Stomach (tissue), 9 donors: Measurements from ENCODE around the gene ZDHHC3. TPM values are rescaled to one million over a fixed set of nuclear protein-coding genes. Genes with fewer than 3 reads are reported as not detected.

Source experiments
- DNase-seq, 2 donors: peaks; one replicate each; pipeline versions ENCODE4 v3.0.0 to v3.0.0-alpha.2; 2013 to 2019
- H3K27ac ChIP-seq, 5 donors: fragments of 200-600 bp in 4 of 5; sonication (generic) in 4 of 5; one replicate each; pipeline ENCODE4 v1.5.1; 2013 to 2019; ENCODE audit warnings: mild to moderate bottlenecking in 1 of 5, moderate library complexity in 1 of 5
- H3K27me3 ChIP-seq, 3 donors: fragments of 200-600 bp; sonication (generic); one replicate each; pipeline ENCODE4 v1.5.1; 2017 to 2019; ENCODE audit warnings: mixed run types in 1 of 3
- H3K36me3 ChIP-seq, 4 donors: fragments of 200-600 bp; sonication (generic); 1 replicate in 3 of 4; 2 replicates in 1 of 4; pipeline ENCODE4 v1.5.1; 2016 to 2019
- H3K4me1 ChIP-seq, 4 donors: fragments of 200-600 bp; sonication (generic); one replicate each; pipeline ENCODE4 v1.5.1; 2016 to 2019
- H3K4me3 ChIP-seq, 4 donors: fragments of 200-600 bp; sonication (generic) in 3 of 4; one replicate each; pipeline ENCODE4 v1.5.1; 2016 to 2019; ENCODE audit warnings: mild to moderate bottlenecking in 1 of 4
- H3K9me3 ChIP-seq, 4 donors: fragments of 200-600 bp; sonication (generic); one replicate each; pipeline ENCODE4 v1.5.1; 2016 to 2019
- EP300 ChIP-seq: sonication (generic); formaldehyde crosslinking; IDR thresholded peaks from one replicate; pipeline ENCODE4 v1.6.1; 2017; ENCODE audit warnings: antibody characterized with exemption
- POLR2A ChIP-seq, 4 donors: fragments of 450-650 bp; IDR thresholded peaks; one replicate each; pipeline ENCODE4 v1.6.1; 2016; ENCODE audit warnings: antibody characterized with exemption in 4 of 4, control low read depth in 2 of 4, mild to moderate bottlenecking in 1 of 4, moderate library complexity in 1 of 4
- POLR2AphosphoS5 ChIP-seq, 3 donors: sonication (generic); formaldehyde crosslinking; IDR thresholded peaks; one replicate each; pipeline ENCODE4 v1.6.1; 2016; ENCODE audit warnings: antibody characterized with exemption in 3 of 3
- WGBS, 5 donors: extraction: QIAGEN DNeasy Blood & Tissue Kit in 3 of 5; methylation state at CpG; one replicate each; pipeline versions ENCODE4 v1.1.5 to v1.1.7; 2013 to 2018; 5-methylcytosine and 5-hydroxymethylcytosine counted together
- intact Hi-C: fragments of 100-400 bp; cut with DNase I; formaldehyde crosslinking; loops from one replicate; pipeline ENCODE4 v1.15.1; 2023; ENCODE audit warnings: low total_unique reads
- polyA plus RNA-seq, 3 donors: library from polyadenylated mRNA; stranded (reverse); fragments of 200-250 nt; gene quantifications; one replicate each; pipeline ENCODE4 v1.2.3, GENCODE V29; 2013
- total RNA-seq, 5 donors: library from RNA; depleted of rRNA; stranded (reverse); fragments of >200 nt; gene quantifications; one replicate each; pipeline versions ENCODE4 v1.1.0 to v1.2.3, GENCODE V29; 2014 to 2016
- TF ChIP-seq, protein P1 (sequence below), 7 experiments: fragments of 450-650 bp in 4 of 7; fragments of 200-600 bp in 3 of 7; sonication (generic) in 3 of 7; IDR thresholded peaks; one replicate each; pipeline ENCODE4 v1.5.1; 2016 to 2019; ENCODE audit warnings: antibody characterized with exemption in 7 of 7, control low read depth in 2 of 7, mild to moderate bottlenecking in 1 of 7
- donor health status: healthy with polysubstance abuse.
- donor health status: Bipolar disorder and iron deficiency.
- donor health status: healthy.

The ZDHHC3 gene
- total and polyA plus RNA-seq, 8 donors: 29.8 to 140 (median 77.6) TPM

DNA sequence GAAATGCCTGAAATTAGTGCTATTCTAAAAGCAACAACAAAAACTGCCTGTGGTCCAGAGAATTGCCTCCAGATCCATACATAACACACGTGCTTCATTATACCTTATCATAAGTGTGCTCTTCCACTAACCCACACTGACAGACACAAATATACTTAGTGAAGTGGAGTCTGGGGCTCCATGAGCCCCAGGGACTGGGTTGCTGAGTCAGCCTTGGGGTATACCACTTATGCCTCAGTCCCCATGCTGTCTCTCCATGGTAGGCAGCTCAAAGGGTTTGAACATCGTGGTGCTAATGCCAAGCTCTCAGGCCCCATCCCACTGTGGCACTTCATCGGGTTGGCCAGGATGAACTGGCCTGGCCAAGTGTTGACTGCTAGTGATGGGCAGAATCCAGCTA is 10.8 kb downstream of the ZDHHC3 start:
- Histone ChIP-seq H3K27me3 (no peaks in the 10 kb centered on the region), H3K4me1 (peaks cover 8 to 89% (median 22%) of the 10 kb centered on the region in 4 donors), H3K4me3 (no peak overlapping the region), H3K27ac (peak overlapping the region in 2 of 5 donors; percentile 29 to 77), H3K36me3 (no peaks in the 10 kb centered on the region), H3K9me3 (no peaks in the 10 kb centered on the region)
- intact Hi-C loops: no loop called here
- no peak for TF ChIP-seq EP300
- TF ChIP-seq POLR2A (IDR thresholded peaks at IDR 0.05): no peak
- no peak for TF ChIP-seq POLR2AphosphoS5 (IDR thresholded peaks at IDR 0.05)
- TF ChIP-seq, protein P1, sequence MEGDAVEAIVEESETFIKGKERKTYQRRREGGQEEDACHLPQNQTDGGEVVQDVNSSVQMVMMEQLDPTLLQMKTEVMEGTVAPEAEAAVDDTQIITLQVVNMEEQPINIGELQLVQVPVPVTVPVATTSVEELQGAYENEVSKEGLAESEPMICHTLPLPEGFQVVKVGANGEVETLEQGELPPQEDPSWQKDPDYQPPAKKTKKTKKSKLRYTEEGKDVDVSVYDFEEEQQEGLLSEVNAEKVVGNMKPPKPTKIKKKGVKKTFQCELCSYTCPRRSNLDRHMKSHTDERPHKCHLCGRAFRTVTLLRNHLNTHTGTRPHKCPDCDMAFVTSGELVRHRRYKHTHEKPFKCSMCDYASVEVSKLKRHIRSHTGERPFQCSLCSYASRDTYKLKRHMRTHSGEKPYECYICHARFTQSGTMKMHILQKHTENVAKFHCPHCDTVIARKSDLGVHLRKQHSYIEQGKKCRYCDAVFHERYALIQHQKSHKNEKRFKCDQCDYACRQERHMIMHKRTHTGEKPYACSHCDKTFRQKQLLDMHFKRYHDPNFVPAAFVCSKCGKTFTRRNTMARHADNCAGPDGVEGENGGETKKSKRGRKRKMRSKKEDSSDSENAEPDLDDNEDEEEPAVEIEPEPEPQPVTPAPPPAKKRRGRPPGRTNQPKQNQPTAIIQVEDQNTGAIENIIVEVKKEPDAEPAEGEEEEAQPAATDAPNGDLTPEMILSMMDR (IDR thresholded peaks at IDR 0.05): no peak
- DNase-seq: no peak
- 85 to 93% (median 91%) methylated on average over 3 of the region's 3 CpGs for WGBS, 5 donors

DNA sequence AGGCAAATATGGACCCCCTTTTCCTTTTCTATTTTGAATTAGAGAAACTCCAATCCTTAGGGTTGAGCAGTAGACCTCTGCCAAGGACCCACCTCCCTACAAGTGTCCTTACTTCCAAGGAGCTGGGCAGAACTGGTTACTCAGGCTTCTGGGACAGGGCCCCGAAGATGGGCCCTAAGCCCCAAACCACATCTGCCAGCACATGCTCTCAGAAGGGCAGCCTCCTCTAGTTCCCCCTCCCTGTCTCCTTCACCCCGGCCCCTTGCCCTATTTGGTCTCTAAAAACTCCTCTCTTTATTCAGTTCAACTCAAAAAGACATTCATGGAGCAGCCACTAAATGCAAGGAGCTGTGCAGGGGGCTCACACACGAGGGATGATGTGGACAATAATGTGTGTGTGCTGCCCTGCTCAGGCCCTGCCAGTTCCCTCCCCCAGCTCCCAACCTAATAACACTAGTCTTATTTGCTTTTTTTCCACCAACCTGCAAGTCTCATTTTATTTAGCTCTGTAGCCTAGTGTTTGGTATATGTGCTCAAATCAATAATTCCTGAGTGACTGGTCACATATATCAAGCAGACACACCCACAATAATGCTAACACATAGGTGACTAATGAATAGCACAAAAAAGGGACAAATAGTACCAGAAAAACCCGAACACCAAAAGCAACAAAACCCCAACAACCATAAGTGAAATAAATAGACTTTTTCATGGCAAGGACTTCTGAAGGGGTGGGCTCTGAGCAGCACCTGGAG is 12.2 kb downstream of the ZDHHC3 start:
- H3K27me3 ChIP-seq: no peaks in the 10 kb centered on the region
- H3K4me1 ChIP-seq: peaks cover 5 to 77% (median 12%) of the 10 kb centered on the region in 4 donors
- no peaks in the 10 kb centered on the region for H3K9me3 ChIP-seq
- H3K36me3 ChIP-seq: peaks cover 3 to 7% (median 5%) of the 10 kb centered on the region in 4 donors
- TF ChIP-seq EP300: no peak
- no peak for TF ChIP-seq POLR2A (IDR thresholded peaks at IDR 0.05)
- TF ChIP-seq POLR2AphosphoS5 (IDR thresholded peaks at IDR 0.05): no peak
- TF ChIP-seq, protein P1 (IDR thresholded peaks at IDR 0.05): no peak
- H3K4me3 ChIP-seq: no peak overlapping the region
- DNase-seq: no peak
- WGBS, 5 donors: 63 to 71% (median 68%) methylated on average over 4 of the region's 4 CpGs
- intact Hi-C loops: no loop called here
- peak overlapping the region; percentile 12 to 76 (median 51) for H3K27ac ChIP-seq

DNA sequence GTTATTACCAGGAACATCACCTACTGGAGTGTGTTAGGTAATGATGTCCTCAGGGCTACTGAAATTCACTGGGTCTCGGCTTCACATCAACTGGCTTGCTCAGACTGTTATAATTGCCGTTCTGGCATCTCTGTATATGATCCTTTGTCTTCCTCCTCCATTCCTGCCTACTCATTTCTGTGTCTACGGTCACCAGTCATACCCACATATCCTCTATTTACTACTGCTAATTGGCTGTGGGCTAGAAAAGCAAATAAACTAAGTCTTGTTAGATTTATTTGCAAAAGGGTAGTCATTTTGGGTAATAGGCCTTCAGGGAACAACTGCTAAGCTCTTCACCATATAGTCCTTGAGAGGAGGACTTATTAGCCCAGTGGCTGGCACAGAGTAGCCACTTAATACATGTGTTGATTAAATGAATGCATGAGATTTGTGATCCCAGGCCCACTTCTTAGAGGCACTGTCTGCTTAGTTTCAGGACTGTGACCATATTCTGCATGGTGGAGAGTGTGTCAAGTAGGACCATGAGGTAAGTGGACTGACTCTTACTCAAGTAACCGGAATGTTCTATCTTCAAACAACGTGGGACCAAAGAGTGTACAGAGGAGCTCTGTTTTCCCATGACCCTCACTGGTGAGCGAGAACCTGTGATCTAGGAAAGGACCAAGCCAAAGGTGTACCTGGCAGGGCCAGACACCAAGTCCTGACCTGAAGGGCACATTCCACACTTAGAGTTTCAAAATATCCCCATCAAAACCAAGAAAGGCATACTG is 13.2 kb downstream of the ZDHHC3 start:
- WGBS, 5 donors: 85 to 90% (median 87%) methylated on average over 6 of the region's 6 CpGs
- H3K27me3 ChIP-seq: no peaks in the 10 kb centered on the region
- intact Hi-C loops: no loop called here
- peak overlapping the region in 2 of 5 donors; percentile 51 to 76 for H3K27ac ChIP-seq
- H3K36me3 ChIP-seq: peaks cover 7 to 17% (median 15%) of the 10 kb centered on the region in 4 donors
- H3K9me3 ChIP-seq: no peaks in the 10 kb centered on the region
- H3K4me1 ChIP-seq: peaks cover 5 to 68% (median 7%) of the 10 kb centered on the region in 4 donors
- TF ChIP-seq POLR2A (IDR thresholded peaks at IDR 0.05) (no peak), POLR2AphosphoS5 (IDR thresholded peaks at IDR 0.05) (no peak)
- TF ChIP-seq, protein P1 (IDR thresholded peaks at IDR 0.05): no peak
- H3K4me3 ChIP-seq: no peak overlapping the region
- DNase-seq: no peak

DNA sequence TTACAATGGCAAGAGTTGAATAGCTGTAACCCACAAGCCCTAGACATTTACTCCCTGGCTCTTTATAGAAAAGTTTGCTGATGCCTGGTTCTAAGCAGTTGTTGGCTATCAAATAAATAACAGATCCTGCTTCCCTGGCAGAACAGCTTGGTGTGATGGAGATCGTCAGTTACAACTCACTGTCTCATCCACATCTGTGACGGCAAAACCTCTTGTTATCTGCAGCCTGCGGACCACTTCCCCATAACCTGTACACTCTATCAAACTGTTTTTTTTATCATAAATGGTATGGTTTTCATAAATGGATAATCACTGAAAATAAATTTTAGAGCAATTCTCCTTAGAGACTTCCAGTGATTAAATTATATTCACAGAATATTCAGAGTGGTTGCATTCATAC is 14.1 kb downstream of the ZDHHC3 start:
- H3K36me3 ChIP-seq: peaks cover 7 to 26% (median 22%) of the 10 kb centered on the region in 4 donors
- peaks cover 5 to 58% (median 7%) of the 10 kb centered on the region in 4 donors for H3K4me1 ChIP-seq
- 90 to 96% (median 92%) methylated on average over 3 of the region's 3 CpGs for WGBS, 5 donors
- H3K9me3 ChIP-seq: no peaks in the 10 kb centered on the region
- no peaks in the 10 kb centered on the region for H3K27me3 ChIP-seq
- intact Hi-C loops: no loop called here
- no peak overlapping the region for H3K4me3 ChIP-seq
- no peak overlapping the region for H3K27ac ChIP-seq
- DNase-seq: no peak
- TF ChIP-seq POLR2A (IDR thresholded peaks at IDR 0.05) (no peak), POLR2AphosphoS5 (IDR thresholded peaks at IDR 0.05) (no peak), EP300 (no peak)
- TF ChIP-seq, protein P1 (IDR thresholded peaks at IDR 0.05): no peak
